Stromal cell of bone marrow (primary cell): ENCODE data around the gene PKN1.
A peak's percentile ranks its signal among the peaks of the same experiment; 100 is the strongest.

Source experiments
- DNase-seq: peaks from one replicate; pipeline ENCODE4 v3.0.0-alpha.2; 2012; ENCODE audit warnings: low read depth

PKN1 gene

DNA sequence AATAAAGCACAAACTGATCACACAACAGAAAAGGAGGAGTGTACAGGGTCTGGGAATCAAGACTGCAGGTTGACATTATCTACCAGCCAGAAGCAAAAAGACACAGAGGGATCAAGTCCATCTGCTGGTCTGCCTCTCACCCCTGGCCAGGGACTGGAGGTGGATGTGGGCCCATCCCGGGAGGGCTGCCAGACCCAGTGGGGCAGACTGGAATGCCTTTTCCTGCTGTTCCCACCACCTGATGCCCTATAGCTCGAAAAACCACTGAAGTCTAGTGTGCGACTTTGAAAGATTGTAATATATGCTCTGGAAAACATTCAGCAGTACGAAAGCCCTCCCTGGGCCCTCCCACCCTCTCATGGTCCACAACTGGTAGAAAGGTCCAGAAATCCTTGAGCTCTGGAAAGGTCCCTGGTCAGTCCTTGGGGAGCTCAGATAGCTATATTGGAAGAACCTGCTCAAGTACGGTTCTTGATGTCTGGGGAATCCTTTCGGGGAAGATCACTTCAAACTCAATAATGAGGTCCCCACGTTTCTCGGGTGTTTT lies 82.5 kb downstream of the PKN1 start:
- no peak for DNase-seq

DNA sequence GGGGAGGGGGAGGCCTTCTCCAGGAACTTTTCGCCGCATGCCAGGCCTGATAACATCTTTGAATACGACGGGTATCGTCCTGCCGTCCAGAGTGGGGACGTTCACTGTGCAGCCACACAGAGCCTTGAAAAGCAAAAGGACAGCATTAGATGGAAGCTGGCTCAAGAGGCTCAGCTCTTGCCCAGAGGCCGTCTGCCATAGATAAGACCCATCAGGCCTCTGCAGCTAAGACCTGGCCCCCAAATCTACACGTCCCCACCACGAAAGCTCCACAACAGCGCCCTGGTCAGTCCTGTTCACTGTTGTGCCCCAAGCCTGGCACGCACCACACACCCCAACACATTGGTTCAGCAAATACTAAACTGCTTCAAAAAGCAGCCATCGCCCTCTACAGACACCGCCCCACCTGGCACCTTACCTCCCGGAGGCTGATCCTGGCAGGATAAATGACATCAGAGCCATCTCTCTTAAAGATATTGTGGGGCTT lies 83.0 kb downstream of the PKN1 start:
- no peak for DNase-seq

DNA sequence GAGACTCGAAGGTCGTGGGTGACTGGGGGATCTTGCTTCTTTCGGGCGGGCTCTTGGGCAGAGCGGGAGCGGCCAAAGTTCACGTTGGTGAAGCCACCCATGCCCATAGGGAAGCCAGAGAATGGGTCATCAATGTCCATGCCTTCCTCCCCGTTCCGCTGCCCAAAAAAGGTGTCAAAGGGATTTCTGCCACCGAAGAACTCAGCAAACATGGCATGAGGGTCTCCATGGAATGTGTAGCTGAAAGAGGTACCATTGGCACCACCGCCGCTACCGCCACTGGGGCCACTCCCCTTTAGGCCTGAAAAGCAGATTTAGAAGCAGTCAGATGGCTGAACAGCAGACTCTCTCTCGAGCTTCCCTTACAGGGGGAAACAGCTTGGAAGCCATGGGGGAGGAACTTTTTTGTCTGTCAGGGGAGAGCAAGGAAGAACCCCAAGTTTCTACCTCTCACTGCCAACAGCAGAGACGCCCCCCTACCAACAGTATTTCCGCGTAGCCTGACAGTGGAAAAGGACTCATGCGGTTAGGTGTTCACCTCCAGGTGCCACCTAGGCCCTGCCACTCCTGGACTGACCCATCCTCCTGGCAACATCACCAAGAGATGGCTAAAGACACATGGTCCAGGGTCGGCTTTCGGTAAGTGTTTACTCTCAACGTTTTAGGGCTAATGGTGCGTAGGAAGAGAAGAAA lies 83.8 kb downstream of the PKN1 start:
- no peak for DNase-seq

DNA sequence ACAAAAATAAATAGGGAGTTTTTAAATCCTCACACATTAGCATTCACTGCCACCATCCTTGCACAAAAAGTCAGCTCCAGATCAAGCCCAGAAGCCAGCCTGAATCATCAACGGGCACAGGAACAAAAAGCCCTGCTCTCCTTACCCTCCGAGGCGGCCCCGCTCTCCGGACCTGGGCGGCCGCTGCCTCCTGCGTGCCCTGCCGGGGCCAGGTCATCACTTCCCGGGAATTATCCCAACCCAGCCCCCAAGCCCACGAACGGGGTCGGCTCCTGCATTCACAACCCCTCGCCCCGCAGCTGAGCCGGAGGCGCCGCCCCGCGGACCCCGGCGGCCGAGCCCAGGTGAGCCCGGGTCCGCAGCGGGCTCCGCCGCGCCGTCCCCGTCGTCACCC lies 84.3 kb downstream of the PKN1 start:
- DNase-seq: no peak

DNA sequence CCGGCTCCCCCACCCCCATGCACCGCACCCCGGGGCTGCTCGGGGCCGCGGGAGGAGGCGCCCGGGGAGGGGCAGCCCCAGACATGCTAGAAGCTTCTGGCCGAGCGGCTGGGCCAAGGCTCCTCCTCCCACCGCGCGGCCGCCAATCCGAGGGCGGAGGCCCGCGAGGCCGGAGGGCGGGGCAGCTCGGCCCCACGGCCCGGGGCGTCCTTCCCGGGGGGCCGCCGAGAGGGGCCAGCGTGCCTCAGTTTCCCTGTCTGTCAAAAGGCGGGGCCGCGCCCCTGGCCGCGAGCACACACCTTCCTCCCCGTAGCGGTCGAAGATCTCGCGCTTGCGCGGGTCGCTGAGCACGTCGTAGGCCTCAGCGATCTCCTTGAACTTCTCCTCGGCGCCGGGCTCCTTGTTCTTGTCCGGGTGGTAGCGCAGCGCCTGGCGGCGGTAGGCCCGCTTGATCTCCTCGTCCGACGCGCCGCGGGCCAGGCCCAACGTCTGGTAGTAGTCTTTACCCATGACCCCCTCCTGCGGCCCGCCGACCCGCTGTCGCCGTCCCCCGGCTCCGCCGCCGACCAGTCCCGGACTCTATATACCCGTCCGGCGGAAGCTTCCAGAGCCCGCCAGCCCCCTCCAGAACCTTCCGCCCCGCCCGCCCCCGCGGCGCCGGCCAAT lies 84.9 kb downstream of the PKN1 start, which contains the start of gene DNAJB1:
Gene DNAJB1, minus strand, starts transcription at position 558 of the 666 bp plus-strand sequence. Its CDS starts 48 bp downstream, at position 510.
- DNase-seq: peak; percentile 66

DNA sequence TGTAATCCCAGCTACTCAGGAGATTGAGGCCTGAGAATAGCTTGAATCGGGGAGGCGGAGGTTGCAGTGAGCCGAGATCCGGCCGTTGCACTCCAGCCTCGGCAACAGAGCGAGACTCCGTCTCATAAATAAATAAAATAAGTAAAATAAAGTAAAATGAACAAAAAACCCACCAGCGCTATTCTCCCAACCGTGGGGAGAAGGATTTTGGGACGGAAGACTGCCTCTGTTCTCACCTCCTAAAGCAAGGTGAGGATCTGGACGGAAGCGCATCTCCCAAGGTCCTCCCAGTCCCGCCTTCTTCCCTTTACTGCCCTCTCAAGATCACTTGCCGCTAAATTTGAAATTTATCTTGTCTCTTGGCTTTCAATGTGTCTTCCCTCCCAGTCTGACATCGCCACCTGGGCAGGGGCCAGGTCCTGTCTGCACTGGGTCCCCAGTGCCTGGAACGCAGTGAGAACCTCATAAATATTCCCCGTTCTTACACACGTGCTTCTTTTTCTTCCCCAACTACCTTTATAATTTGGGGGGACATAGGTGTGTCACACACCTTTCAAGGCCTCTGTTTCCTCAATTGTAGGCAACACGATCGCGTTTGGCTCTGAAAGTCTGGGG lies 86.2 kb downstream of the PKN1 start:
- DNase-seq: no peak

DNA sequence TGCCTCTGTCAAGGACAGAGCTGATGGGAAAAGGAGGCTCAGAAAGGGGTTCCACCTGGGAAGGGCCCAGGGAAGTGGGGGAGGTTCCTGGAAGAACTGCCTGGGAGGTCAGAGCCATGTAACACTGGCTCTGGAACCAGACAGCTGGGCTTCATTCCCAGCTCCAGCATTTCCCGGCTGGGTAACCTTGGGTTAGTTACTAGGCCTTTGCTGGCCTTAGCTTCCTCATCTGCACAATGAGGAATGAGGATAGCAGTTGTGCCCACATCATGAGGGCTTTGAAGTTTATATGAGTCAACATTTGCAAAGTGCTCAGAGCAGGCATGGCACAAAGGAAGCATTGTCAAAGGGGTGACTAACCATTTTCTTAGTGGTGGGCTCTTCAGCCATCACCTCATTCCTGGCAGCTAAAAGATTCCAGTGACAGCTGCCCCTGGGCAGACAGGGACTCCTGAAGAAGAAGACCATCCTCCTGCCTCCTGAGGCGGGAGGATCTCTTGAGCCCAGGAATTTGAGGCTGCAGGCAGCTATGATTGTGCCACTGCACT lies 86.8 kb downstream of the PKN1 start:
- DNase-seq: peak; percentile 60

DNA sequence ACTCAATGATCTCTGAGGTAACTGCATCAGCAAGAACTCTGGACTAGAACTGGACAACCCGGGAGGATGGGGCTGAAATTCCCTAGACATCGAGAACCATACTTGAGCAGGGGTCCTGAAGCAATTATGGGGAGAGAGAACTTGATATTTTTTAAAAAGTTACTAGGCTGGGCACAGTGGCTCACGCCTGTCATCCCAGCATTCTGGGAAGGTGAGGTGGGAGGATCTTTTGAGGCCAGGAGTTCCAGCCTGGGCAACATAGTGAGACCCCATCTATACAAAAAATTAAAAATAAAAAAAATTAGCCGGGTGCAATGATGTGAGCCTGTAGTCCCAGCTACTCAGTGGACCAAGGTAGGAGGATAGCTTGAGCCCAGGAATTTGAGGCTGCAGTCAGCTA lies 87.4 kb downstream of the PKN1 start:
- no peak for DNase-seq
